ENCODE measurements around the gene PPARA.

PPARA gene

DNA sequence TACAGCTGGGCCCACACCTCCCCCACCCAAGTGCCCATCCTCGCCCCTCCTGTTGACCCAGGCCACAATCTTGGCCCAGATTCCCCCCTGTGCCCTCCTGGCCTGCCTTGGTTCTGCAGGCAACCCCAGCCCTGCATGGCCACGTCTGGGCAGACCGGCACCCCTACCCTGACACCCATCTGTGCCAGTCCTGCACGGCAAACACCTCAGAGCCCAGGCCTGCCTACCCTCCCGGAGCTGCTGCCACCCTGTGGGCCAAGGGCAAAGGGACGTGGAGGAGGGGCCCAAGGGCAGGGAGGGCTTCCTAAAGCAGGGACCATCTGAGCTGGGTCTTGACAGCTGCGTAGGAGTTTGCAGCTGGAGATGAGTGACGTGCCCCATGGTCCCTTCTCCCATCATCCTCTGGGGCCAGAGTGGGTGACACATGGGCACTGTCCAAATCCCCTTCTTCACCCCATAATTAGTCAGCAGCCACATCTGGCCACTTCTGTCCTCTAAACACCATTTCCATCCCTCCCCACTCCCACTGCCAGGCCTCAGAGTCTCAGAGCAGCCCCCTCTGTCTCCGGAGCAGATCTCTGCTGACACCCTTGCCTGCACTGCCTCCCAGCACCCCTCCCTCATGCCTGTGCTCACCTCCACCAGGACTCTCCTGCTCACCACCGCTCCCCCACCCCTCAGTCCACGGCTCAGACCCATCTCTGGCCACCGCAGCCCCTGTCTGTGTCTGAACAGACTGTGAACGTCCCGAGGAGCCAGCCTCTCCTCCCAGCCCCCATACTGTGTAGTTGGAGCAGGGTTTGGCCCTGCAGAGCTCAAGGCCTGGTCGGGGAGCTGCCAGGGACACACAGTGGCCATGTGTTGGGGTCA, 35.6 kb upstream of the PPARA start:
- DNase-seq: no peak

GRCh38 chr22:46115388-46115678, 35.0 kb upstream of the PPARA start:
- DNase-seq: no peak

DNA sequence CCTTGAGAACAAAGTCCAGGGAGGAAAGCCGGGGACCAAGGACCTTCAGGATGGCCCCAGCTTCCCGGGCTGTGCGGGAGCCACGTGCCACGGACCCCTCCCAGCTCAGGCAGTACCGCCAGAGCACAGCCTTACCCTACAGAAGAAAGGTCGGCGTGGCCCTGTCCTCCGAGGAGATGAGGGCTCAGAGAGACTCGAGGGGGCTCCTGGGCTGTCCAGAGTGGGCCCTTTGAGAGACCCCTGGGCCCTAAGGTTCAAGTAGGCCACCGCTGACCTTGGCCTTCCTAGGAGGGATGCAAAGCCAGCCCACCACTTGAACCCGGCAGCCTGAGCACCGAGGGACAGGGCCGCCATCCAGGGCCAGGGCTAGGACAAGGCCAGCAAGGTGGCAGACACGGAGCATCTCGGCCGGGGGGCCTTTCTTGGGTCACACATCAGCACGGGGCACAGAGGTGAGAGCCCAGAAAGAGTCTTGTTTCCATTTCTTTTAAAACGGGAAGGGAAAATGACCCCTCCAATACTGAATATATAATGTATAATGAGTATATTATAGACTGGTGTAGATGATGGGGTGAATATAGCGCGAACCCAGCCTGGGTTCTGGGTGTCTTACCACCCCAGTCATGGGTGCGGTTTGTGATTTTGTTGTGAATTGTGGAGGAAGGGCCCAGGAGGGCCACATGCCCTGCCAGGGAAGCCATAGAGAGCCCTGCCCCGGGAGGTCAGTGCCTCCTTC, 34.4 kb upstream of the PPARA start:
- DNase-seq: no peak

DNA sequence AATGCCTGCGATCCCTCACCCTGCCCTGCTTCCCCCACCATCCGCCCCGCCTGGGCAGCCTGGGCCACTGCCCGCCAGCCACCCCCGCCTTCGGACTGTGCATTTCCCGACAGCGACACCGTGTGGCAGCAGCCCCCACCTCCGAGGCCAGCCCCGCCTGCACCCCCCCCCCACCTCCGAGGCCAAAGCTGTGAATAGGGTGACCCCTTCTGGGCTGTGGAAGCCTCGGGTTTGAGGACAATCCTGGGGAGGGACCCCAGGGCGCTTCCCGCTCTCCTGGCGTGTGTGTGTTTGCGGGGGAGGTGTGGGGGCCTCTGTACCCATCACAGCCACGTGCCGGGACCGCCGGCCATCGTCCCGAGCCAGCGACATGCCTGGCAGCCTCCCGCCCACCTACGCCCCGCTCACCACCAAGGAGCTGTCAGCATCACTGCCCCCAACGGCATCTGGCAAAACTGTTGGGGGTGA, 33.8 kb upstream of the PPARA start:
- no peak for DNase-seq

DNA sequence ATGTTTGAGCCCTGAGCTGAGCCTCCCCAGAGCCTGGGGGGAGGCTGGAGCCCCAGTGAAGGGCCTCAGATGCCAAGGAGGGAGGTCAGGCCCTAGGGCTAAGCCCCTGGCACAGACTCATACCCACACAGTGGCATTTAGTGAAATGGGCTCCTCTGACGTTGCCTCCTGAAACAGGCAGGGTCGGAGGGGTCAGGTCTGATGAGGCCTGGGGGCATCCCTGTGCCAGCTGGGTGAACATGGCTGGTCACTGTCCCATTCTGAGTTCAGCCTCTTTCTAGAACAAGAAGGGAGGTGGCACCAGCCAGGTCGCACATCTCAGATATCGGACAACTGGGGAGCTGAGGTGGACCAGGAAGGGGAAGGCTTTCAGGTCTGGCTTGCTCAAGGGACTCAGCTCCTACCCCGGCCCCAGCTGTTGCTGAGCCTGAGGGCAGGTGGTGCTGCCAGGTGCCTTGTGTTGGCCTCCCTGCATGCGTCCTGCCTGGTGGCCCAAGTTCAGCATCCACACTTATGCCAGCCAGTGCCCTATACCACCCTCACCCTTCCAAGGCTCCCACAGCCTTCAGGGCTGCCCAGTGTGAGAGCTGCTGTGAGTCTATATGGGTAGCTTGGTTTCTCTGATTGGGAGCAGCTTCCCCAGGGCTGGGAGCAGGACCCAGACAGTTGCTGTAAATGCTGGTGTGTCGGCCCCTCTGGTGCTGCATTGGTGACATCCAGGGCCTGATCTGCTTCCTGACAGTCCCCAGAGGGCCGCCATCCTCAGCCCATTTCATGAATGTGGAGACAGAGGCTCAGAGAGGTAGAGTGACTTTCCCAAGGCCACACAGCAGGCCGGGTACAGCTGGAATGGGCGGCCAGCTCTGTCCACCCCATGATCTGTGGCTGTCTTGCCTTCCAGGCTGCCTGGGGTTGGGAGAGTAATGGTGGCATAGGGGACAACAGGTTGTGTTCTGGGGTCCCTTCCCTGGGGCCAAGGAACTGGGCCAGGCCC, 32.8 kb upstream of the PPARA start:
- no peak for DNase-seq

GRCh38 chr22:46119093-46119728, 31.1 kb upstream of the PPARA start:
- DNase-seq: no peak

DNA sequence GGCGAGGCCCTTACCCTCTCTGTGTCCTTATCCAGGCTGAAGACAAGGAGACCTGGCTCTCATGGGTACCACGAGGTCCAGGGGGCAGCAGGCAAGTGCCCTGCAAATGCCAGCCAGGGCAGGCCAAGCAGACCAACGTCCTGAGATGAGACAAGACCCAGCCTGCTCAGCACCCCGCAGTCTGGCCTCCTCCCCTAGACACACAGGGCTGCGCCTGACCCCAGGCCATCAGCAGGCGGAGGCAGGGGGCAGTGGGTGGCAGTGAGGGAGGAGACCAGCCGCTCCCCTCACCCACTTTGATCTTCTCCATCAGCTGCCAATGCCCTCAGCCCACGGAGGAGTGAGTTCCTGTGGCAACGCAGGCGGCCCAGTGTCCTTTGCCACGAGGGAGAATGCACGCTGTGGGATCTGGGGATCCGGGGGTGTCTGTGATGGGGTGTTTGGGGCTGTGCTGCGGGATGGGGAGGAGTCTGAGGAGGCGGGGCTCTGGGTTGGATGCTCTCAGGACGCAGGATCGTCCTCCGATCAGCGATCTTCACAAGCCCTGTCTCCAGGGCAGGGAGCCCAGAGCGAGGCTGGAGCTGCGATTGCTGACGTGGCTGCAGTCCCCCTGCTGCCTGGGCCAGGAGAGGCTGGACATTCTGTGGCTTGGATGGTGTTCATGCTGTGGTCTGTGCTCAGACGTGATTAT, 30.5 kb upstream of the PPARA start:
- no peak for DNase-seq

- DNase-seq: no peak
Measured at GRCh38 chr22:46120420-46120737, 29.9 kb upstream of the PPARA start.

GRCh38 chr22:46121079-46121478, 29.2 kb upstream of the PPARA start:
- DNase-seq: no peak

DNA sequence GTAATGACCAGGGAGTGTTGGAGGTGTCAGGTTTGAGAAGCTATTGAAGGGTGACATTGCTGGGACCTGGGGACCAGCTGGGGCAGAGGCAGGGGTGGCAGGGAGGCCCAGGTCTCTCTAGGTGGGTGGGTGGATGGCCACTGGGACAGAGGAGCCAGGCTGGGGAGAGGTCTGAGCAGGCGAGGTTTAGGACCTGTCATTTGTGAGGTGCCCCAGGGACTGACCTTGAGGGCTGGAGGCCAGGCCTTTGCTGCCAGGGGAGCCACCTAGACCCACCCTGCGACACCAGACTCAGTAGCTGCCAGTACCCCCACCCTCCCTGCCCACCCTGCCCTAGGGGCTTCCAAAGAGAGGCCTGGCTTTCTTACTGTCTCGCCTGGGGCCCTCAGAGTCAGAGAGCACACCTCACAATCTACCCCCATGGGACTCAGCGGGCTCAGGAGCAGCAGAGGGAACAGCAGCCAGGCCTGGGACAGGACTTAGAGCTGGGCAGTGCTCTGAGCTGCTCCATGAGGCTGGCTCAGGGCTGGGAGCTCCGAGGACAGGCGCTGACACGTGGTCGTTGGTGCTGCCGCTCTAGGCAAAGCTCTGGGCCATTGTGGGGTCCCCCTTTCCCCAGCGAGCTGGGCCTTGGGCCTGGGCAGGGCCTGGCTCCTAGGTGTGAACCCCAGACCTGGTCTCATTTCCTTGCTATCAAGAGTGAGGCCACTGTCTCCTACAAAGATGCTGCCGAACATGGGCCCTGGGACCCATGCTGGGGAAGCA, 28.6 kb upstream of the PPARA start:
- DNase-seq: no peak

DNA sequence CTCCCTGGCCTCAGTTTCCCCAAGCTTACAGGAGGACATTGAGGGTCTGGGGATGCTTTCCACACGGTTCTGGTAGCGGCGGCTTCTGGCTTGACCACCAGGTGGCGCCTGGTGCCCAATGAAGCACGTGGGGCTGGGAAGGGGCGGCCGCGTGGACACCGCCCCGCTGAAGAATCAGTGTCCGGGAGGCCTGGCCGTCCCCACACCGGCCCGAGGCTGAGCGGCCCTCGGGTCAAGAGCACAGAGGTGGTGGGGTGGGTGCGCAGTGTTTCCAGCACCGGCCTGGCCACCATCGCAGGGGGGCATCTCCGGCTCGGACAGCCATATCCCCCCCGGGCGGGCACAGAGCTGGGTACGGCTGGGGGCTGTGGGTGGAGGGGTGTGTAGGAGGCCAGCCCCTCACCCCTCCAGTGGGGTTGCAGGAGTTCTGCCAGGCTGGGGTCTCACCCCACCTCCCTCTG, 27.8 kb upstream of the PPARA start:
- no peak for DNase-seq

GRCh38 chr22:46122980-46123693, 27.2 kb upstream of the PPARA start:
- DNase-seq: no peak

- no peak for DNase-seq
Measured at GRCh38 chr22:46123694-46124382, 26.5 kb upstream of the PPARA start.

DNA sequence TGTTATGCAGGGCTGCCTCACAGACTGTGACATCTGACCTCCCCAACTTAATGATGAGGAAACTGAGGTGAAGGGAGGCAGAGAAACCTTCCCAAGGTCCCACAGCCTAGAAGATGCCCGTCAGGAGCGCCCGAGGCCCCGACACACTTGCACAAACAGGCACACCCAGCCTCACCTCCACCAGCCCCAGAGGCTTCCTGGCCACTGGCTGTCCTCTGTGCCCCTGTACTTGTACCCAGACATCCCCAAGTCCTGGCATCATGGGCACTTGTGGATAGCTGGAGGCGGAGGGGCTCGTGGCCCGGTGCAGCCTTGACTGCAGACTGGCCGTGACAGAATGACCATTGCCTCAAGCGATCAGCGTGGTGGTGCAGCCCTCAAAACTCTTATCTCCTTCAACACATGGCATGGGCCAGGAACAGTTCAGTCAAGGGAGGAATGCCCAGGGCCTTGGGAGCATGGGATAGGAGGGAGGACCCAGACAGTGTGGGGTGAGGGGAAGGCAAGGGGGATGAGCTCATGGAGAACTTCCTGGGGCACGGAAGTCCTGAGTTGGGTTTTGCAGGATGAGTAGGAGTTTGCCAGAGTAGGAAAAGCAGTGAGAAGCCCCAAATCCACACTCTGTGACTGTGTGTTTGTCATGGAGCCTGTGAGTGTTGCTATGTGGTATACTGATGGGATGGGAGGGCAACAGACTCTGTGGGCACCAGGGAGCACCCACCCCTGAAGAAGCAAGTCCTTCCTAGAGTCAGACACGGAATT, 25.8 kb upstream of the PPARA start:
- DNase-seq: no peak

- DNase-seq: no peak
Measured at GRCh38 chr22:46125311-46125710, 25.0 kb upstream of the PPARA start.

GRCh38 chr22:46125816-46126765, 24.2 kb upstream of the PPARA start:
- DNase-seq: no peak

- no peak for DNase-seq
Measured at GRCh38 chr22:46126853-46127385, 23.4 kb upstream of the PPARA start.

- DNase-seq: no peak
Measured at GRCh38 chr22:46127556-46127955, 22.8 kb upstream of the PPARA start.
